Choroid plexus epithelial cell (primary cell): ENCODE data around the gene AFAP1L2.

Experiments used
- DNase-seq: peaks from one replicate; pipeline ENCODE4 v3.0.0-alpha.2; 2010; ENCODE audit warnings: low read depth
- H3K4me3 ChIP-seq: 2 replicates; pipeline ENCODE4 v1.5.1; 2011; ENCODE audit warnings: low read depth, mild to moderate bottlenecking, control low read depth, low read length, moderate library complexity
- CTCF ChIP-seq: conservative IDR thresholded peaks from 2 replicates; pipeline ENCODE4 v1.5.1; 2011; ENCODE audit warnings: low read depth, mild to moderate bottlenecking, control low read depth, inconsistent platforms, low read length, moderate library complexity

Gene AFAP1L2

GRCh38 chr10:114319406-114320248, 84.7 kb downstream of the AFAP1L2 start:
- H3K4me3 ChIP-seq = no peak overlapping the region
- DNase-seq = no peak
- no peak for TF ChIP-seq CTCF

- H3K4me3 ChIP-seq = no peak overlapping the region
- TF ChIP-seq CTCF = no peak
- DNase-seq = no peak
Observed at GRCh38 chr10:114316744-114317143, 87.6 kb downstream of the AFAP1L2 start.

GRCh38 chr10:114315566-114316420, 88.5 kb downstream of the AFAP1L2 start:
- no peak for DNase-seq
- H3K4me3 ChIP-seq = no peak overlapping the region
- no peak for TF ChIP-seq CTCF

GRCh38 chr10:114313866-114314265, 90.4 kb downstream of the AFAP1L2 start:
- no peak for DNase-seq
- TF ChIP-seq CTCF = no peak
- H3K4me3 ChIP-seq = no peak overlapping the region

GRCh38 chr10:114313139-114313538, 91.2 kb downstream of the AFAP1L2 start:
- no peak for DNase-seq
- TF ChIP-seq CTCF = no peak

GRCh38 chr10:114311496-114312209, 92.6 kb downstream of the AFAP1L2 start:
- no peak for TF ChIP-seq CTCF
- H3K4me3 ChIP-seq = no peak overlapping the region
- DNase-seq = no peak

More at GRCh38 chr10:114313139-114313538, 91.2 kb downstream of the AFAP1L2 start:
- H3K4me3 ChIP-seq = no peak overlapping the region
